IPS-11a (cell line): ENCODE data around the gene CYP1B1.
"Not testable (repeated sequence)": the region's sequence is repeated elsewhere in the genome, so short reads cannot be mapped to it uniquely, and the experiment has no call there.

Source experiments
- H3K4me3 ChIP-seq: one replicate; pipeline ENCODE4 v1.5.1; 2013; ENCODE audit warnings: low read depth, low read length, control low read depth

CYP1B1 gene

GRCh38 chr2:38099099-38100028, 23.4 kb upstream of the CYP1B1 start:
- no peak overlapping the region for H3K4me3 ChIP-seq

- no peak overlapping the region for H3K4me3 ChIP-seq
Measured at GRCh38 chr2:38098421-38099098, 22.6 kb upstream of the CYP1B1 start.

- H3K4me3 ChIP-seq: no peak overlapping the region
Measured at GRCh38 chr2:38097988-38098385, 22.0 kb upstream of the CYP1B1 start.

GRCh38 chr2:38097258-38097987, 21.5 kb upstream of the CYP1B1 start:
- no peak overlapping the region for H3K4me3 ChIP-seq

GRCh38 chr2:38095996-38096861, 20.3 kb upstream of the CYP1B1 start:
- H3K4me3 ChIP-seq: no peak overlapping the region

GRCh38 chr2:38095079-38095995, 19.4 kb upstream of the CYP1B1 start:
- no peak overlapping the region for H3K4me3 ChIP-seq

GRCh38 chr2:38093527-38094165, 17.7 kb upstream of the CYP1B1 start:
- H3K4me3 ChIP-seq: no peak overlapping the region

GRCh38 chr2:38092196-38092902, 16.4 kb upstream of the CYP1B1 start:
- no peak overlapping the region for H3K4me3 ChIP-seq

GRCh38 chr2:38091760-38092159, 15.8 kb upstream of the CYP1B1 start:
- no peak overlapping the region for H3K4me3 ChIP-seq

- no peak overlapping the region for H3K4me3 ChIP-seq
Measured at GRCh38 chr2:38090928-38091327, 15.0 kb upstream of the CYP1B1 start.

- not testable (repeated sequence) for H3K4me3 ChIP-seq
Measured at GRCh38 chr2:38090212-38090611, 14.3 kb upstream of the CYP1B1 start.

- H3K4me3 ChIP-seq: peak overlapping the region; percentile 48
Measured at GRCh38 chr2:38085998-38086698, 10.2 kb upstream of the CYP1B1 start.

GRCh38 chr2:38084556-38084955, 8.6 kb upstream of the CYP1B1 start:
- H3K4me3 ChIP-seq: peak overlapping the region; percentile 39

- H3K4me3 ChIP-seq: not testable (repeated sequence)
Measured at GRCh38 chr2:38082727-38083126, 6.8 kb upstream of the CYP1B1 start.

- no peak overlapping the region for H3K4me3 ChIP-seq
Measured at GRCh38 chr2:38080346-38080745, 4.4 kb upstream of the CYP1B1 start.

GRCh38 chr2:38079116-38080052, 3.4 kb upstream of the CYP1B1 start:
- no peak overlapping the region for H3K4me3 ChIP-seq

- H3K4me3 ChIP-seq: no peak overlapping the region
Measured at GRCh38 chr2:38077431-38077769, 1.4 kb upstream of the CYP1B1 start.
